ENCODE data around the gene PXDN. TPM values are rescaled to one million over a fixed set of nuclear protein-coding genes. Genes with fewer than 3 reads are reported as not detected.

The PXDN gene
- total and polyA plus RNA-seq, 2 of the 13 experiments (the other 11 are each of a cell fraction or from before 2014, with no cell fraction given): not detected

- TF ChIP-seq TFDP1 (CRISPR knock-in tag; IDR thresholded peaks at IDR 0.05; ENCODE audit: borderline replicate concordance) (no peak), U2AF1 (optimal IDR thresholded peaks at IDR 0.05; ENCODE audit: low read depth, low read length) (no peak), GABPB1 (CRISPR knock-in tag; IDR thresholded peaks at IDR 0.05) (no peak), SIN3B (IDR thresholded peaks at IDR 0.05; ENCODE audit: low read length) (no peak), SPEN (CRISPR knock-in tag; IDR thresholded peaks at IDR 0.05; ENCODE audit: low read depth) (no peak)
Measured at GRCh38 chr2:1603059-1603458, 141.3 kb downstream of the PXDN start (continued).

- Histone ChIP-seq H3K27me3 (ENCODE audit: control insufficient read depth in 1 of 2, insufficient read depth in 2 of 2, low read length in 2 of 2) (peaks cover 4 to 32% of the 10 kb centered on the region in 2 experiments; a peak in 4 of 5 replicates), H3K9me3 (ENCODE audit: low read length) (peaks cover 2% of the 10 kb centered on the region; the same call in 1 of the 2 replicates), H3K27ac (ENCODE audit: extremely low read length, insufficient read depth, low read length) (no peak overlapping the region), H4K20me1 (ENCODE audit: insufficient read depth, low read length) (no peaks in the 10 kb centered on the region), H3K4me1 (ENCODE audit: insufficient read depth, low read length) (peaks cover 19% of the 10 kb centered on the region), H3K36me3 (replicated peaks in 1 of 2; ENCODE audit: control insufficient read depth in 1 of 2, insufficient read depth in 2 of 2, low read length in 2 of 2) (no peaks in the 10 kb centered on the region), H2AFZ (ENCODE audit: low read length) (no peak overlapping the region), H3K4me3 (replicated peaks in 1 of 3; ENCODE audit: insufficient read depth in 1 of 3, low read depth in 2 of 3, low read length in 3 of 3) (no peak overlapping the region), H3K9ac (ENCODE audit: insufficient read depth, low read depth, low read length) (no peak overlapping the region), H3K79me2 (ENCODE audit: insufficient read depth, low read length) (no peaks in the 10 kb centered on the region), H3K4me2 (ENCODE audit: low read depth, low read length) (no peak overlapping the region)
- ATAC-seq: no peak
- ChIA-PET CTCF (ENCODE audit: low intra/inter-chr PET ratio, low total read pairs) (no interaction called here), POLR2A (no interaction called here)
- 53% methylated on average over 14 of the region's 15 CpGs for WGBS (ENCODE audit: low lambda C conversion rate)
- DNase-seq (ENCODE audit: low spot score): no peak
- intact Hi-C loops (cut with micrococcal nuclease; ENCODE audit: unreplicated experiment): no loop called here
- no TSS peak for BruUV-seq (replicated peaks)
- FAIRE-seq: no peak
- in situ Hi-C loops (cut with HindIII; ENCODE audit: extremely low pct_ligation_motif_present, low pct_unique_long_range_greater_than_20kb): no loop called here
- TF ChIP-seq AHR (CRISPR knock-in tag; IDR thresholded peaks at IDR 0.05) (no peak), ERF (CRISPR knock-in tag; IDR thresholded peaks at IDR 0.05) (no peak), ZNF768 (CRISPR knock-in tag; IDR thresholded peaks at IDR 0.05) (peak; percentile 96), ZNF724P (CRISPR knock-in tag; IDR thresholded peaks at IDR 0.05; ENCODE audit: borderline replicate concordance) (0 out of 2 replicates have a peak, but pooled peaks have one; percentile 25)
Measured at GRCh38 chr2:1602278-1603010, 141.9 kb downstream of the PXDN start.
